KOPT-K1 (cell line): ENCODE measurements around the gene INPPL1.

Experiments used
- H3K27ac ChIP-seq: fragments of 200-600 bp; sonication (generic); 2 replicates; pipeline ENCODE4 v1.5.1; 2016; ENCODE audit warnings: antibody characterized with exemption, mild to moderate bottlenecking, low read depth, low read length; ENCODE audit not compliant: poor library complexity, severe bottlenecking
- H3K36me3 ChIP-seq: fragments of 200-600 bp; sonication (generic); 2 replicates; pipeline ENCODE4 v1.5.1; 2017; ENCODE audit warnings: antibody characterized with exemption, mild to moderate bottlenecking, low read length, moderate library complexity; ENCODE audit not compliant: insufficient read depth
- H3K9me3 ChIP-seq: fragments of 200-600 bp; sonication (generic); 2 replicates; pipeline ENCODE4 v1.5.1; 2017; ENCODE audit warnings: antibody characterized with exemption, low read length, mild to moderate bottlenecking; ENCODE audit not compliant: insufficient read depth, poor library complexity, severe bottlenecking

The INPPL1 gene

DNA sequence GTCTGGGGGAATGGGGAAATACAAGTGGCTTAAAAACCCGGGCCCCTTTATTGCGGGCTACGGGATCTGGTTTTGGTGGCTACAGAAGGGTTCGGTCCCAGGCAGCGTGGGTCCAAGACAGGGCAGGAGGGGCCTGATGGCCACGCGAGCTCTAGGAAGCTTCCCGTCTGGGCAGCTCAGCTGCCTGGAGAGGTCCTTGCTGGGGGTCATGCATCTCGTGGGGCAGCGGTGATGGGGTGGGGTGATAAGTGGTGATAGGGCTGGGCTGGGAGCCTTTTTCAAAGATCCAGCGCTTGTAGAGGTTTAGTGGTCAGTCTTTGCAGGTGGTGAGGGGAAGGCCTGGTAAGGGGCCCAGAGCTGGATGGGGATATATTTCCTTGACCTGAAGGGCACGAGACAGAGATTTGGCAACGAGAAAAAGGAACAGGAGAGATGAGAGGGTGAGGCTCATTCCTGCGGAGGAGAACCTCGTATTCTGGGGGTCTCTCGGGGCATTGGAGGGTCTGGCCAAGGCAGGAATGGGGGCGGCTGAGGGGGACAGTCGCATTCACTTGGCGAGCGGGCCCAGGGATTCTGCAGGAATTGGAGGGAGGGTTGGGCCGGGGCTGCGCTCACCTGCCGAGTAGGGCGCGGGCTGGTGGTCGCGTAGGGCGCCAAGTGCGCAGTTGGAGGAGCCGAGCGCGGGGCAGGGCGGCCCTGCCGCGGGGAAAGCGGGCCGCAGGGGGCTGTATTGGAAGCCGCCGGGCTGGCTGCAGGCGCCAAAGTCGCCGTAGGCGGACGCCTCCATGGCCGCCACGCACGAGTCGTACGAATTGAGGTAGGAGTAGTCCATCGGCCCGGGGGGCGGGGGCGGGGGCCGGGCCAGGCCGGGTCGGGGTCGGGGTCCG, 18.8 kb downstream of the INPPL1 start:
- peaks cover 3% of the 10 kb centered on the region for H3K36me3 ChIP-seq
- H3K27ac ChIP-seq: no peak overlapping the region
- peaks cover 12% of the 10 kb centered on the region for H3K9me3 ChIP-seq

DNA sequence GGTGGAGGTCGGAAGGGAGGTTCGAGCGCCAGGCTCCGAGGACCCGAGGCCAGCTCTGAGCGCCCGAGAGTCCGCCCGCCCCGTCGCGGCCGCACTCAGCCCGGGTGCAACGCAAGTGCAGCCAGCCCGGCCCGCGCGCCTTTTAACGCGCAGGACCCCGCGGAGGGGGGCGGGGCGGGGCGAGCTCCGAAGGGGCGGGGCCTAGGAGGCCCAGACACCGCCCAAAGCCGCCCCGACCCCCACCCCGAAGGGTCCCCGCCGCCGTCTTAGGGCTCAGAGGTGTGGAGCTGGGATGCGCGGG, 19.4 kb downstream of the INPPL1 start, which contains the start of gene PHOX2A:
PHOX2A (minus strand) TSS at position 117 of the 301 bp plus-strand sequence. CDS start 172 bp downstream, outside the sequence.
- Histone ChIP-seq H3K9me3 (peaks cover 12% of the 10 kb centered on the region), H3K27ac (no peak within 1 kb of the TSS), H3K36me3 (no peaks in the 10 kb centered on the region)

DNA sequence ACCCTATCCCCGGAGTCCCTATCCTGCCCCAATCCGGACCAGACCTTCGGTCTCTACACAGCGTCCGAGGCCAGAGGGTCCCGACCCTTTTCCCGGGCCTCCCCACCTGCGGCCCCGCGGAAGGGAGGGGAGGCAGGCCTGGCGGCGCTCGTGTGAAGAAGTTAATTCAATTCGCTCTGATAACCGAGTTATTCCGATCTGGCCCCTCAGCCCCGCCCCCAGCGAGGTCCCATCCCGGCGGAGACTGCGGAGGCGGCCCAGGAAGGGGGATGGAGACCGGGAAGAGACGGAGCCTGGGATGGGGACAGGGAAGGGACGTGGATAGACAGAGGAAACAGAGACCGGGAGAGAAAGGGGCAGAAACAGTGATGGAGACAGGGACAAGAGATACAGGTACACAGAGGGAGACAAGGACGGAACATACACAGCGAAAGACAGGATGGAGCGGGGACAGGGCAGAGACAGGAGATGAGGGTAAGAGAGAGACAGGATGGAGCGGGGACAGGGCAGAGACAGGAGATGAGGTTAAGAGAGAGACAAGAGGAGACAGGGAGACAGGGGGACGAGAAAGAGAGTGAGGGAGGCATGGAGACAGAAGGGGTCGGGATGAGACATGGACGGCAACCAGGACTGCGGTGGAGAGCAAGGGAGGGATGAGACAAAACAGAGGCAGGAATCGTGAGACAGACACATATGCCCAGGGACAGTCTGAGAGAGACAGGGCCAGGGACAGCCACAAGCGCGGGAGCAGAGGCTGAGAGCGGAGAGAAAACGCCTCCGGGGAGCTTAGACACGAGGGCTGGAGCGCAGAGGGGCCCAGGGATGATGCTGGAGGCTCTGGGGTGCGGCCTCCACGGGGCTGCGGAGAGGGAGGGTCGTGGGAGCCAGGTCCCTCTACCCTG, 20.0 kb downstream of the INPPL1 start:
- H3K27ac ChIP-seq: no peak overlapping the region
- peaks cover 12% of the 10 kb centered on the region for H3K9me3 ChIP-seq
- H3K36me3 ChIP-seq: no peaks in the 10 kb centered on the region

DNA sequence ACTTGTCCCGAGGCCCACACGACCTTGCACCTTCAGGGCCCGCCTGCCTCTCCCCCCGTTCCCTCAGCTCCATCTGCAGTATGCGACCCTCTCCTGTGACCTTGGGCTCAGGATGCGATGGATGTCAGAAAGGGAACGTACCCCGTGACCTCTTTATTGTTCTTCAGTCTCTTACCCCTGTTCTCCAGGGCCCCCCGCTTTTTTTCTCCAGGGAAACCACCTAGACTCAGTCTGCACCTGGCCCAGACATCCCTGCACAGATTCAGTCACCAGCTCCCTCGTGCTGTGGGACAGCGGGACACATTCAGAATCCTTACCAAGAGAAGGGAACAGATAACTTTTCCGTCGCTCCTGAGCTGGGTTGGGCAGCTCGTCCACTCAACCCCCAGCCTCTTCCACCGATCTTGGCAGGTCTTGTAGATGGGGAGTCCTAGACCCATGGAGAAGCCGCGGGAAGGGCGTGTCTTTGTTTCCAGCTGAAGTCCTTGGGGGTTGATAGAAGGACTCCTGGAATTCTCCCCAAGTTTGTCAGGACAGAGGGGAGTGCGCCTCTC, 20.8 kb downstream of the INPPL1 start:
- Histone ChIP-seq H3K27ac (no peak overlapping the region), H3K36me3 (no peaks in the 10 kb centered on the region), H3K9me3 (peaks cover 12% of the 10 kb centered on the region)

DNA sequence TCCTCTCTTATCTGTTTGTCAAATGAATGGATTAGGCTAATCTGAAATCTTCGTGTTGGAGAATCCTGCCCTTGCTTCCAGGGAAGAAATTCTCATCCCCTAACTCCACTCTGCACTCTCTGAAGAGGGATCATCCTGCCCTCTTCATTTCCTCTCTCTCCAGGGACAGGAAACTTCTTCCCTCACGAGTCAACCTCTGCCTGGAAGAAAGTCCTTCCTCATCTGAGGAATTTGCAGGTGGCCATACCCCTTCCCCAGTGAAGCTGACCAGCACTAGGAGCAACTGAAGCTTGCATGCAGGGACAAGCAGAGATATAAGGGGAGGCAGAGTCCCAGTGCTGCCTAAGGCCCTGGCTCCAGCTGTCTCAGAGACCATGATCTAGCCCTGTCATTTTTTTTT, 23.0 kb downstream of the INPPL1 start:
- H3K27ac ChIP-seq: no peak overlapping the region
- peaks cover 12% of the 10 kb centered on the region for H3K9me3 ChIP-seq
- H3K36me3 ChIP-seq: no peaks in the 10 kb centered on the region

DNA sequence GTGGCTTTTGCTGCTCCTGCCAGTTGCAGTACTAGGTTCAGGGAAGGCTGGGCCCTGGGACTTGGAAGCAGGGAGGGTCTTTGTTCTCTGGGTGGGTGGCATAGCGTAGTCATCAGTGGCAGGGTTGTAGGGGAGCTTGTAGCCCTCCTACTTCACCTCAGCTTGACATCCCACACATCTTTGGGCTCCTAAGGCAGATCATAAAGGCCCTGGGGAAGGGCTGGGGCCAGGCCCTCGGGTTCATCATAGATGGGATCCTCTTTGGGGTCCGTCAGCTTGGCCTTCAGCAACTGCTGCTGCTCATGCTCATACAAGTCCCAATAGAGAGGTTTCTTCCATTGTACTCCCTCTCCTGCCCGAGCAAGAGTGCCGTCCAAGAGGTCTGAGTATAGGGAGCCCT, 25.4 kb downstream of the INPPL1 start:
- Histone ChIP-seq H3K9me3 (no peaks in the 10 kb centered on the region), H3K36me3 (no peaks in the 10 kb centered on the region), H3K27ac (no peak overlapping the region)

DNA sequence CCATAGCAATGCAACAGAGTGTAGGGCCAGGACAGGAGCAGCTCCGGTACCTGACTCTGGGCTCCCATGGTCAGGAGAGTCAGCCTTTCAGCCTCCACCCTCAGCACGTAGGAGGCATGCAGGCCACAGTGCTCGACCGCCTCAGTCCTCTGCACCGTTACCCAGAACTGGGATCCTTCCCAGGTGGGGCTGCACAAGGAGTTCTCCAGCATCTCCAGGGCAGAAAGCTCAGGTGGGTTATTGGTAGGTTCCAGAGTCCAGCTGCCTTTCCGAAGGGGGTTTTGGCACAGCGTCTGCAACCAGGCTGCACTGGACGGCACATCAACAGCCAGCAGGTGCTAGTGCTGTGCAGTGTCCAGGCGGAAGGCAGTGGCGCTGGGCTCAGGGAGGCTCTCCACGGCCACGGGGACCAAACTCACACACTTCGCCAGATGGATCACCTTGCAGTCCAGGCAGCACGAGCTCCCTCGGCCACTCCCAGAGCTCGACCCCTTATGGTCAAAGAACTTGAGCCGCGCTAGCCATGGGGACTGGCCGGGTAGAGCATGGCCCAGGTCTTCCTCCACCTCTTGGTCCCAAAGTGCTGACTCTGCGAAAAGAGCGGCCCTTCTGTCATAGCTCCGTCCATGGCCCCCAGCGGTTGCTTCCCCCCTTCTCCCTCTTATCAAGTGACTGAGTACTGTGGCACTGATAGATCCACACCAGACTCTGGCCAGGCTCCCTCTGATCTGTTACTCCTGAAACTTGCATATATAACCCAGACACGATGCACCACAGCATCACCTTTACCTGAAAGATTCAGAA, 26.3 kb downstream of the INPPL1 start:
- Histone ChIP-seq H3K9me3 (no peaks in the 10 kb centered on the region), H3K36me3 (no peaks in the 10 kb centered on the region), H3K27ac (no peak overlapping the region)

DNA sequence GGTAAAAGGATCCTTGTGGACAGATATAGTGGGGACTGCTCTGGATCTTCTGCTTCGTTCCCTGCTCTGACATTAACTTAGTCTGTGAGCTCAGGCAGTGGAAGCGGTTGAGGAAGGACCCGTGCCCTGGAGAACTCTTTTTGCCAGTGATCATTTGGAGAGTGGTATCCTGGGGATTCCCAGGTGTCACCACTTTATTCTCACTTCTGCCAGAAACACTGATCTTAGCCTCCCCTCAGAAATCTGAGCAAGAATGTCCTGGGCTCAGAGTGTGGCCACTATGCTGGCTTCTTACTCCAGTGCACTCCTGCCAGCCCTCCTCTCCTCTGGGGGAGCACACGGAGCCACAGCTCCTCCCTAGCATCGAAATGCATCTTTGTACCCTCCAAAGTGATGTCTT, 27.0 kb downstream of the INPPL1 start:
- Histone ChIP-seq H3K9me3 (no peaks in the 10 kb centered on the region), H3K27ac (no peak overlapping the region), H3K36me3 (no peaks in the 10 kb centered on the region)

DNA sequence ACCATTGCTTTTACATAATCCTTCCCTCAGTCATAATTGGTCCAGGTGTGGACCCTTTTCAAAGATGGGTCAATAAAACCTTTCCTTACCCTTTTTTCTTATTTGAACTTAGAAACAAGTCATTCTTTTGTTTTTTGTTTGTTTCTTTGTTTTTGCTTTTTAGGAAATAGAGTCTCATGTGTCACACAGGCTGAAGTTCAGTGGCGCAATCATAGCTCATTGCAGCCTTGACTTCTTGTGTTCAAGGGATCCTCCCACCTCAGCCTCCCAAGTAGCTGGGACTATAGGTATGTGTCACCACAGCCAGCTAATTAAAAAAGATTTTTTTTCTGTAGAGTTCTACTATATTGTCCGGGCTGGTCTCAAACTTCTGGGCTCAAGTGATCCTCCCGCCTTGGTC, 28.8 kb downstream of the INPPL1 start:
- Histone ChIP-seq H3K9me3 (no peaks in the 10 kb centered on the region), H3K36me3 (no peaks in the 10 kb centered on the region)

DNA sequence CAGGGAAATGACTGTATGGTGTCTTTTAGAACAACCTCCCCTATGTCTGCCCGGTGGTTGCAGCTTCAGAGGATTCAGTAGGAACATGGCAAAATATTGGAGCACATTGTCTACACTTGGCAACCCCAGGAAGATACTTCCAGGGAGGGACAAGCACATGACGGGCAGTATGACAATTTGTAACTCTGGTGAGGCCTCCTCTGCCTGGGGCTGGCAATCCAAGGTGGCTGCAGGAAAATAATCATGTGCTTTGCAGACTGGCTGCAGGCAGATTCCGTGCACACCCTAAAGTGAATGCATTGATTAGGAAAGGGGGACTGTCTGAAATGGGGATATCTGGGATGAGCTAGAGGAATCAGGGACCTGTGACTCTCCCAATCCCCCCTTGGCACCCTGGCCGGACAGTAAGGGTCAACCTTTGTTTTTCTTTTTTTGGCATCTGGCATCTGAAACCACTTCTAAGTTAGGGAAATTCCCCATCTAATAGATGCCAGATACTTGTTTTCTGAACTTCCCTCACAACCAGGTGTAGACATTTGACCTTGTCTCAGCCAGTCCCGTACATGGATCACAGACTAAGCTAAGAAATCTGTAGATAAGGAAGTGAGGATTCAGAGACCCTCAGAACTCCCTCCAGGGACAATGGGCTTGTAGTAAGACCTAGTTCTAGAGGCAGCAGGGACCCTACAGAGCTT, 29.9 kb downstream of the INPPL1 start:
- no peak overlapping the region for H3K27ac ChIP-seq
- no peaks in the 10 kb centered on the region for H3K36me3 ChIP-seq
- H3K9me3 ChIP-seq: no peaks in the 10 kb centered on the region

More for the DNA sequence above, 28.8 kb downstream of the INPPL1 start:
- no peak overlapping the region for H3K27ac ChIP-seq

DNA sequence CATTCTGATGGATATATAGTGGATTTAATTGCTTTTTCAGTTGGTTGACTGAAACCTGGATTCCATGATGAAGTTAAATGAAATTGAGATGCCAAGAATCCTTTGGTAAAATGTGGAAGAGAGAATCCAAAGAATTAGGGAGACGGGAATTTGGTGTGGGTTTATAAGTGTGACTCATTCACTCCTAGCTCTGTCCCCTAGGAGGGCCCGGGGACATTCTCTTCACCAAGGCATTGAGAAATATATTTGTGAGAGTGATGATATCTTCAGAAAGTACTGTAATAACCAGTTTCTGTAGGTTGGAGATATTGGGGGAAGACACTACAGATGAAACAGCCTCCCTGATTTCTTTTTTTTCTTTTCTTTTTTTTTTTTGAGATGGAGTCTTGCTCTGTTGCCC, 33.0 kb downstream of the INPPL1 start:
- Histone ChIP-seq H3K9me3 (no peaks in the 10 kb centered on the region), H3K36me3 (no peaks in the 10 kb centered on the region), H3K27ac (no peak overlapping the region)

DNA sequence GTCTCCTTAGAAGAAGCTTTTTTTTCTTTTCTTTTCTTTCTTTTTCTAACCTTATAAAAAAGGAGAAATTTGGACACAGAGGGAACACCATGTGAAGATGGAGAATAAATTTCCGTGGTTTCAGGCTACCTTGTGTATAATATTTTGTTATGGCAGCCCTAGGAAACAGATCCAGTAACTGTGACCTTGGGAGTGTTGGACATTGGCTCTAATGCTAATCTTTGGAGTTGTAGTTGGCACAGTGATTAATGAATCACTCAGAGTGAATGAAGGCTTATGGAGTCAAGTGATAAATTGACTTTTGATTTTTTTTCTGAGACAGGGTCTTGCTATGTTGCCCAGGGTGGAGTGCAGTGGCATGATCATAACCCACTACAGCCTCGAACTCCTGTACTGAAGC, 34.9 kb downstream of the INPPL1 start:
- H3K27ac ChIP-seq: no peak overlapping the region
- no peaks in the 10 kb centered on the region for H3K9me3 ChIP-seq
- H3K36me3 ChIP-seq: no peaks in the 10 kb centered on the region

DNA sequence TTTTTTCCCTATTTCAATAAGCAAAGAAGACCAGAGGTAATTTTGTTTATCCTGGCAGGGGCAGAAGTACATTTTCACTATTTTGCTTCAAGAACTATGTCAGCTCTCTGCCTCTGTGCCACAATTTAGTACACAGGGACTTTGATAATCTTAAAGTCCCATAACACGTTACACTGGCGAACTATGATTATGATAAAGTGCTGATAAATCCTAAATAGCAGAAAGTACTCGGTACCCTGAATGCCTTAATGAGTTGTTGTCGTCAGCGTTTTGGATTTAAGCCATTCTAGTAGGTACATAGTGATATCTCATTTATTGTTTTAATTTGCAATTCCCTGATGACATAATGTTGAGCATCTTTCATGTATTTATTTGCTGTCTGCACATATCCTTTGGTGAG, 36.0 kb downstream of the INPPL1 start:
- H3K36me3 ChIP-seq: no peaks in the 10 kb centered on the region
- H3K9me3 ChIP-seq: no peaks in the 10 kb centered on the region
- no peak overlapping the region for H3K27ac ChIP-seq

DNA sequence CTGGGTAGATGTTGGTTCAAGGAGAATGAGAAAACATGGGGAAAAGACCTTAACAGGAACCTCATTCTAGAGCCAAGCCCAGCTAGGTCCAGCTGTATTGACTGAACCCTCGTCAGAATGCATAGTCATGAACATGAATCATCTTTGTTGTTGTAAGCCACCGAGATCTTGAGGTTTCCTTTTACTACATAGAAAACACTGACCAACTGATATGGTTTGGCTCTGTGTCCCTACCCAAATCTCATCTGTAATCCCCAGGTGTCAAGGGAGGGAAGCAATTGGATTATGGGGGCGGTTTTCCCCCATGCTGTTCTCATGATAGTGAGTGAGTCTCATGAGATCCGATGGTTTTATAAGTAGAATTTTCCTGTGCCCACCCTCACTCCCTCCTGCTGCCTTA, 38.8 kb downstream of the INPPL1 start:
- no peak overlapping the region for H3K27ac ChIP-seq

More for the DNA sequence above, 38.8 kb downstream of the INPPL1 start:
- H3K9me3 ChIP-seq: no peaks in the 10 kb centered on the region
- no peaks in the 10 kb centered on the region for H3K36me3 ChIP-seq
